GM19463 (cell line): ENCODE data around the gene RIMS3.
A peak's percentile ranks its signal among the peaks of the same experiment; 100 is the strongest.
"Not testable (repeated sequence)": the region's sequence is repeated elsewhere in the genome, so short reads cannot be mapped to it uniquely, and the experiment has no call there.

Experiments
- ATAC-seq: cut with Tn5 transposase; IDR thresholded peaks from one replicate; pipeline ENCODE4 v1.9.1; 2021; ENCODE audit warnings: mild to moderate bottlenecking, moderate library complexity; ENCODE audit not compliant: unreplicated experiment

Gene RIMS3

DNA sequence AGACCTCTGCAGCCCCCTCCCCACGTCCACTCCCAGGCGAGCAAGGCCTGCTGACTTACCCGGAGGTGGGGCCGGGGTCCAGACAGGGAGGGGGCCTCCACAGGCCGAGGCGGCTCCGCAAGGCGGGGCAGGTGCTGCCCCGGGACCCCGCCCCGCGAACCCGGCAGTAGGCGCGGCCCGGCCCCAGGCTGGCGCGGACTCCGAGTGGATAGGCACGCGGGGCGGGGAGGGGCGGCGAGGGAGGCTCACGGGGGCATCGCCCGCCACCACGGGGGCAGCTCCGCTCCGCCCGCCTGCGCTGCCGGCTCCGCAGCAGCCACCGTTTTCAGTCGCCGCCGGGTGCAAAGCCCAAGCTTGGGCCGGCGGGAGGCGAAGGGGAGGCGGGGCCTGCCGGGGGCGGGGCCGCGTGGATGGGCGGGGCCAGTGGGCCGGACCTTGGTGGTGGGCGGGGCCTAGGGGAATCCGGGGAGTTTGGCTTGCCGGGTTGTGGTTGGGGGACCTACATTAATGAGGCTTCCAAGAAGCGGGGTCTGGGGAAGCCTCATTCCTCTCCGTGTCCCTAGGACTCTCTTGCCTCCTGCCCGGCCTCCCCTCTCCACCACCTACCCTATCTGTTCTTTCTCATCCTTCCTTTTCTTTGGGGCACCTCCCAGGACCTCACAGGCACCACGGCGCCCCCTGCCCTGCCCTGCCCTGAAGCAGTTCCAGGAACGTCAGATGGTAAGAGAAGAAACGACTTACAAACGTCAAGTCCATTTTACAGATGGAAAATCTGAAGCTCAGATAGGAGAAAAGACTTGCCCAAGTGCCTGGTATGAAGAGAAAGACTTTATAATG is at the start of gene RIMS3:
Gene RIMS3, minus strand, starts transcription at position 348 of the 837 bp plus-strand sequence. CDS start 23,757 bp downstream, outside the sequence.
- peak; percentile 80 for ATAC-seq

DNA sequence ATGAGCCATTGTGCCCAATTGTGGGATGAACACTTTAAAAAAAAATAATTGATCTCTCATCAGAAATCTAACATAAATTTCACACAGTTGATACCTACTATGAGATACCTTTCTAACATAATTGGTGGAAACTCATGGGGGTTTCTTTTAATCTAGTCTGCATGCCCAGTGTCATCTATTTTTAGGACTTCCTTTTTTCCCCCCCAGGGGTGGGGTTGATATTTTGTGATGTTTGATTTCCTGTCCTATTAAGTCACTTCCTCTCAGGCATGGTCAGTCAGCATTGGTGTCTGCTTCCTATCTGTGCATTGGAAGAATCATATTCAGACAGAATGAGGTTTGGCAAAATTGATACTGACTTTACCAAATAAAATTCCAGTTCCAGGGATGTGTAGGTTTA is 47.5 kb upstream of the RIMS3 start:
- no peak for ATAC-seq

DNA sequence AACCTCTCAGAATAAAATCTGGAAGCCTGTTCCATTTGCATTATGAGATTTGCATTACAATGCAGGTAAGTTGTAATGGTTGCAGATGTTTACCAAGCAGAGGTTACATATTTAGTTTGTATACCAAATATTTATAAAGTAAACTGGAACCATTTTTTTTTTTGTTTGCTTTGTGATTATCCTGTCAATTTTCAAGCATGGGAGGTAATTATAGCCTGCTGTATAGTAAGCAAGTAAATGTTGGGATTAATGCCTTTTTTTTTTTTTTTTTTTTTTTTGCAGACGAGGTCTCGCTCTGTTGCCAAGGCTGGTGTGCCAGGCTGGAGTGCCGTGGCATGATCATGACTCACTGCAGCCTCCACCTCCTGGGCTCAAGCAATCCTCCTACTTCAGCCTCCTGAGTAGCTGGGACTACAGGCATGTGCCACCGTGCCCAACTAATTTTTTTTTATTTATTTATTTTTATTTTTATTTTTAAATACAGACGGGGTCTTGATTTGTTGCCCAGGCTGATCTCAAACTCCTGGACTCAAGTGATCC is 47.0 kb upstream of the RIMS3 start:
- no peak for ATAC-seq

DNA sequence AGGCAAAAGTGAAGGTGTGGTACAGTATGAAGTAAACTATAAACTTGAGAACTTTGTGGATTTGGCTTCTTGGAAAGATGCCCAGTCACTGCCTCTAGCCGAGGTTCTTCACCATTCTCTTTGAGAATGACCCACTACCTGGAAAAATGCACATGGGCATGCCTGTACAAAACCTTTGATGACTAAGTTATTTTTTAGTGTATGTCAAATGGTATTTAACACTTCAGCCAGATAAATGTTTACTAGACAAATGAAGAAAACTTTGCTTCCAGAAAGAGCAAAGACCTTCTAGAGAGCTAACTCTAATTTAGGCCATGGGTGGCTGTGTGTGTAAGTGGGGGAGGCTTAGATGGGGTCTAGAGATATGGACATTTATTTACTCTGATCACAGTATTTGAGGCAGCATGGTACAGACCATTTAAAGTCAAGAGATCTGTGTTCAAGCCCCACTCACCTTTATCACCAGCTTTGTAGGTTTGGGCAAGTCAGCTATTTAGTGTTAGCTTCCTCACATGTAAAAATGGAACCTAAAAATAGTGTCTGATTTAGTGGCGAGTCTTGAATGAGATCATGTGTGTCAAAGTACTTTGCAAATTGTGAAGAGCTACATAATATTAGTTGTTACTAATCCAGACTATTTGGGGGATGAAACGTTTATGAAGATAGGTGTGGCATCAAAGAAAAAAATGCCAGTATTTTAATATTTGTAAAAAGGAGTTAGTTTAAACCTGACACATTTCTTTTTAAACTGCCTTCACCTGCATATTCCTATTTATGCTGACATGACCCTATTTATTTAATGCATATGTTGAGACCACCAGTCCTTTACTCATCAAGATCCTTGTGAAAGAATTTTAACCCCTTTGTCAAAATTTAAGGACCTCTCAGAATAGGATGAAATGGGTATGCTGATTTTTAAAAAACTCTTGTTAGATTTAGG is 46.3 kb upstream of the RIMS3 start:
- no peak for ATAC-seq

DNA sequence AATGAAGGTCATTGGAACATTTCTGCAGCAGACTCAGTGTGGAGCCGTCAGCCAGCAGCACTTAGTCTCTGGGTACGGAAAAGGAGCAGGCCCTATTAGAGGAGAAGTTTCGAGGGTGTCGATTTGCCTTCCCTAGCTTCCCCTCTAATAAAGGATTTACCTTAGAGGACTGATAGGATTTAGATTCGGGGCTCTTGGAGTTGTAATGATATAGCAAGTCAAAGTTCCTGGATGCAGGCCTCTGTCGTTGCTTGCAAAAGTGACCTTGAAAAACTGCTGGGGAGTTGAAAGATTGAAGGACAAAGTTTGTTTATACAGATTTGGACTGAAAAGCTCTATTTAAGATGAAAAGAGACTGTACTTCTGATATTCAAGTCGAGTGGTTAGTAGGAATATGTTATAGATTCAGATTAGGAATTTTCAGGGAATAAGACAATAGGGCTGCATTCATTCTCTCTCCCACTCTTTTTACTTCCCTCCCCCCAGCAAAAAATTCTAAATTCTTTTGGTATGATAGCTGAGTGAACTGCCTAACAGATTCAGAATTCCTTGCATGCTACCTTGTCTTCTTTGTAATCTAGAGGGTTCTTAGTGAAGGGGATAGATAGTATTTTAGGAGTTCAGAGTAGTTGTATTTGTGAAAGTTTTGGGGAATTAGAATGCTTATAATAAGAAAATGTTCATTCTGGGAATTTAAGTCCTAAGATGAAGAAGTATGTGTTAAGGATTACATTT is 45.3 kb upstream of the RIMS3 start:
- no peak for ATAC-seq

DNA sequence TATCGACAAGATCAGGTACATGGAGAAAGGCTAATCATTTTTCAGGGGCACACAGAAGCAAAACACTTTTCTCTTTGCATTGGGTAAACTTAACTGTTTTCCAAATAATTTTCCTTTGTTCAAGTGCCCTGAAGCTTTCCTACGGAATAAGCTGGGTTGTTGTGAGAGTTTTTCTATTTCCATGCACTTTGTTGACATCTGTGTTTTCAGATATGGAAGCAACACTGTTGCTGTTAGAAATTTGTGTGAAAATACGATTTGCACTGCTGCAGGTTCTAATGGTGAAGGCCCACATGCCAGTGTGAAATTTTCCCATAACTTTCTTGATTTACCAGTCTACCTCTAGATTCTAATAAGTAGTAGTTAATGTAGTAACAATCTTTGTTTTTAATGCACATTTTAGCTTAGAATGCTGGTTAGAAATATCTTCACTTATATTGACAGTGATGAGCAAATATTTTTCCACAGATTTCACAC is 44.4 kb upstream of the RIMS3 start:
- ATAC-seq, result no peak

DNA sequence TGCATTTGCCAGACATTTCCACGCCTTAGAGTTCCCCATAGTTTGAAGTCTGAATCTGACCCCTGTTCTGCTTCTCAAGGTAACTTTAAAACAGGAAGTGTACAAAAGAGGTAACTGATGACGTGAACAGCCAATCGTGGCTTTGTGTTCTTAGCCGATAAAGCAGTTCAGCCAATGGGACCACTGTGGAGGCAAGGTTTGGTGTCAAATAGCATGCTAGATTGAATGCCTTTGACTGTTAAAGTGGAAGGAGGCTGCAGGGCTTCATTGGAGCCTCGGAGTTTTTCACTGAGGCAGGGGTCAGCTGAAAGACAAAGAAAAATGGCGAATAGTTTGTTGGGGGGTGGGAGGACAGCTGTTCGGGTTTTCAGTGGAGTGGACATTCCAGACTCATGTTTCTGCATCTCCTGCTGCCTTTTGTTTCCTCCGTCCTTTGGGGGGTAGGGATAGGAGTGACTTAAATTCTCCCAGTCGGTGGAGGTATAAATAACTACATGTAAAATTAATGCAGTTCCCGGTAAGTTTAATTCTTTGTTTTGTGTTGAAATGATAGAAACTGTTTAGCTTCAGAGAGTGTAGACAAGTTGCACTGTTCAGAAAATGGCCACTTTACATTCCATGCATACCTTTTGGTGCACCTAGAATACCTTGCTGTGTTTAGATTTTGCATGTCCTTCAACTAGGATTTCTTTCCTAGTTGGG is 43.8 kb upstream of the RIMS3 start:
- ATAC-seq, result peak; percentile 94

DNA sequence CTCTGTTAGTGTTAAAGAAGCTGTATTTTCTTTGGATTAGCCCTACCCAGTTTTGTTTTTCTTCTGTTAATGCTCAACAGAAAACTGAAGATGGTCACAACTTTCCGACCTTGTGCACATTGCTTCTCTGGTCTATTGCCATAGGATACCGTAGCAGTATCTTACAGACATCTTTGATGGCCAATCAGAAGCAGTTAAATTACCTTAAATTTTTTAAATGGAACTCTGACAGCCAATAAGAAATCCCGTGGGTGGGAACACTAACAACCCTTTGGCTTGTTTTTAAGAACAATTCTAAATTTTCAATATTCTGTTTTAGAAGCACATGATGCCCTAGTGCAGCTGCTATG is 43.2 kb upstream of the RIMS3 start:
- peak; percentile 57 for ATAC-seq

DNA sequence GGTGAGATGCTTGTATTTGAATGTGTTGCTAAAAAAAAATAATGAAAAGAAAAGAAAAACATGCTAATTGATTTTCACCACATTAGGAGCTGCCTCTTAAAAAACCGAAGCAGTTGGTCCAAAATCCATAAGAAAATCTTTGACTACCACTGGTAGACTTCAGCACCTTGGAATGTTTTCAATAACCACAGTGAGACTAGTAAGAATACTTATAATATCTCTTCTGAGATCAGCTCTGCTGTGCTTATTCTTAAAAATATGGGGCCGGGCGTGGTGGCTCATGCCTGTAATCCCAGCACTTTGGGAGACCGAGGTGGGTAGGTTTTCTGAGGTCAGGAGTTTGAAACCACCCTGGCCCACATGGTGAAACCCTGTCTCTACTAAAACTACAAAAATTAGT is 41.1 kb upstream of the RIMS3 start:
- ATAC-seq, result no peak

DNA sequence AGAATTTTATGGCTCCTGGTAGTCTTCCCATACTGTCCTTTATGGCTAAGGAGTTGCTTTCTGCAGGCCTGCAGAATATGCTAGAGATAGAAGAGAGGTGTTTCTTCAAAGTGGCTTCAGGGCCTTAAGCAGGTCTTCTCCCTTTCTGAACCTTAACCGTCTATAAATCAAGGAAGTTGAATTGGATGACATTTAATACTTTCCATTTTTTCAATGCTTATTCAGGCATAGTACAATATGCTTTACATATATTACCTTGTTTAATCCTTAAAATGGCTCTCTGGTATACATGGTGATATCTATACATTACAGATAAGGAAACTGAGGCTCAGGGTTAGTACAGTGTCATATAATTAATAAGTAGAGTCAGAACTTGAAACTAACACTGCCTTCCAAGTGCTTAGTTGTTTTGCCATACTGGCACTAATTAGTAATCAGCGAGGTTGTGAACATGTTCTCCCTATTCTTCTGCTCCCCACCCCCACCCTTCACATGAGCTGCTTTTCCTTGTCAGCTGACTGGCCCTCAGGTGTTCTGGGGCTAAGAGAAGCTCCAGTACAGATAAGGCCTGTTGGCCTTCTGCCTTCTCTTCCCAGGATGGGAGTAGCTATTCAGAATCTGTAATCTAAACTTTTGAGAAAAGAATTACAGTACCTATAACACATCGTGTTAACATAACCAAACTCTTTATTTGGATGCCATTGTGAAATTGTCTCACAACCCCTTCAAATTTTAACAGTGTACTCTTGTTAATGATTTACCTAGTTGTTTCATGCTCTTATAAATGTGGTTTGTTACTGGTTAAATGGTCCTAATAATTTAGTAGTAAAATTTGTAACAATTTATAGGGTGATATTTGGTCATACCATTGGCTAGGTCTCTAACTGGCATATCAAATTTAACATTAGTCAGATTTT is 39.6 kb upstream of the RIMS3 start:
- ATAC-seq, result no peak

DNA sequence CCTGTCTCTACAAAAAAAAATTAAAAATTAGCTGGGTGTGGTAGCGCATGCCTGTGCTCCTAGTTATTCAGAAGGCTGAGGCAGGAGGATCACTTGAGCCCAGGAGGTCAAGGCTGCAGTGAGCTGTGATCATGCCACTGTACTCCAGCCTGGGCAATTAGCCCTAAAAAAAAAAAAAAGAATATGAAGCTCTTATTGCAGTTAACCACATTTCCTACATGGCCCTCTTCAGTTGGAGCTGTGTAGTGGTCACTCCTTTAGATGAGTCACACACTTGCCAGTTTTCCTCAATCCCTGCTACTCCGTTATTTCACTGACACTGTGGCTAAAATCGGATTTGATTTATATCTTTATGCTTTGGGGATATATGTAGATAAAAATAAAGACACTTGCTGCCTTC is 37.8 kb upstream of the RIMS3 start:
- ATAC-seq, result no peak

DNA sequence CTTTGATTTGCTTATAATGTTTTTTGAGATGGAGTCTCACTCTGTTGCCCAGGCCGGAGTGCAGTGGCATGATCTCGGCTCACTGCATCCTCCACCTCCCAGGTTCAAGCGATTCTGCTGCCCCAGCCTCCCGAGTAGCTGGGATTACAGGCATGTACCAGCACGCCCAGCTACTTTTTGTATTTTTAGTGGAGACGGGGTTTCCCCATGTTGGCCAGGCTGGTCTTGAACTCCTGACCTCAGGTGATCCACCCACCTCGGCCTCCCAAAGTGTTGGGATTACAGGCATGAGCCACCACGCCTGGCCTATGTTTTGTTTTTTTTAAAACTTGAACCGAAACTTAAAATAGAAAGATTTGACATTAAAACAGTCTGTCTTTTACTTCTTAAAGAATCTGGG is 37.3 kb upstream of the RIMS3 start:
- not testable (repeated sequence) for ATAC-seq

DNA sequence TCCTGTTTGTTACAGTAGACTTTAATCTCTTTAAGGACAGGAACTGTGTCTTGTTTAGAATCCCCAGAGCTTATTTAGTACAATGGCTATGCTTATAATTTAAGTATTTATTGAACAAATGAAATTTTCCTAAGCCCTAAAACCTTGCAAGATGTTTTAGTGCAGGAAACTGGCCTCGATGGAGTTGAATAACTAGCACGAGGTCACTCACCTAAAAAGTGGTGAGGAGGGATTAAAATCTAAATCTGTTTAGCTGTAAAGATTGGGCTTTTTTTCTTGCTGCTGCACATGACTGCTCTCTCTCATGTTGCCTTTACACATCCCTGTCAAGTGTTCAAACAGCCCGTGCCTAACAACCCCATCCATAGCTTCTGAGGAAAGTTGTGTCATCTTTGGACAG is 36.2 kb upstream of the RIMS3 start:
- no peak for ATAC-seq

DNA sequence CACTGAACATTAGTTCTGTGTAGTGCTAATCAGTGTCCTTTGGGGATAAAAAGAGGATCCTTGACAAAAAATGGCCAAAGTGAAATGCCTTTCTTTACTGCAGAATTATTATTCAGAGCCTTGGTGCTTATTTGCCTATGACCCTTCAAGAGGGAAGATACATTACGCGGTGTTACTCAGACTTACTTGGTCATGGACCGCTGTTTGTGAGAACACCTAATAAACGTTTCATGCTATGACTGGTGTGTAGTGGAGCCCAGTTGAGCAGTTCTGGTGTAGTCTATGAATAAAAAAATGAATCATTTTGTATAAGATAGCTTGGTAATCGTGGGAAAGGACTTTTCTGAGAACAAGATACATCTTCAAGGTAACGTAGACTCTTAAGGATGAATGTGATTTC is 34.3 kb upstream of the RIMS3 start:
- peak; percentile 73 for ATAC-seq

DNA sequence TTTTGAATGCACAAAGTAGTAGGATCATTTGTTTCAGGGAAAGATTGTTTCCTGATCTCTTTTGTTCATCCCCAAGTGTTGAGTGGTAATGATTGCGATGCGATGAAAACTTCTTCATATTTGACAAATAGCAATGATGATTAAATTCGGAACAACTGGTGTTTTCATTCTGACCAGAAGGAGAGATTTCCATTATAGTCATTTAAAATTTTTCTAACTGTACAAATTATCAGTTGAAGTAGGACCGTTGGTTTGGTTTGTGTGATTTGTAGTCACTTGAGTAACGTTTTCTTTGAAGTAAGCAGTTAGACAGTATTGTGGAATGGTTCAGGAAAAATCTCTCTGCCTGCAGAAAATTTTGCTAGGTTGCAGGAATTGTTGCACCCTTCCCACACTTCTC is 32.0 kb upstream of the RIMS3 start:
- ATAC-seq, result no peak

DNA sequence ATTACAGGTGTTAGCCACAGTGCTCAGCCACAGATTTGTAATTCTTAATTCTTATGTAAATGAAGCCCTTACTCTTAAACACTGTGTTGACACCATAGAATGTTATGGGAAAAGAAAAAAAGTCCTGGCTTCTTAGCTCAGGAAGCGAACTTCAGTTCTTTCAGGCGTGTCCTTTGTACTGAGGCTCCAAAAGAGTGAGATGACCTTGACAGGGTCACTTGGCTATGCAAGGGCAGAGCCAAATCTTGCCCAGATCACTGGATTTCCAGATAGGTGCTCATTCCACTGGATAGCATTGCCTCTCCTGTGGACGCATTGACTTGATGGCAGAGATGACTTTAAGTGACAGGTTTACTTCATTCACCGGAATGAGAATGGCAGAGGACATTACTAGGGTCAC is 30.8 kb upstream of the RIMS3 start:
- no peak for ATAC-seq

DNA sequence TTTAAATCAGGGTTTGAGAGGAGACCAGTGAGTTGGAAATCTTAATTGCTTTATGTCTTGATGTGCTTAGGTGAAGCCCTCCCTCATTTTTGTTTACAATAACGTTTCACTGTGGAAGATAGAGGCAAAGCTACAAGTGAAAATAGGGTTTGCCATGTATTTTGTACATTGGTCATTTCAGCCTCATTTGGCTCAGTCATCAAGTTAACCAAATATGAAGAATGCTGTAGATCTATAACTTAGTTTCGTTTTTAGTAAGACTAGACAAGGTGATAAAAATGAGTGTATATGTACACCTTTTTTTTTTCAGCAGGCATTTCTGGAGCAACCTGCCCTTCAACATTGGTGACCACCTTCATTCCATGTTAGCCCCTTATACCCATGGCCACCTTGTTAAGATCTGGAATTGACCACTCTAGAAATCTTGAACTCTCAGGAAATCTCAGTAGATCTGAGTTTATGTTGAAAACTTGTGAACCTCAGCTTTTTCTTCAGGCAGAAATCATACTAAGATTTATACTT is 28.9 kb upstream of the RIMS3 start:
- ATAC-seq, result no peak

DNA sequence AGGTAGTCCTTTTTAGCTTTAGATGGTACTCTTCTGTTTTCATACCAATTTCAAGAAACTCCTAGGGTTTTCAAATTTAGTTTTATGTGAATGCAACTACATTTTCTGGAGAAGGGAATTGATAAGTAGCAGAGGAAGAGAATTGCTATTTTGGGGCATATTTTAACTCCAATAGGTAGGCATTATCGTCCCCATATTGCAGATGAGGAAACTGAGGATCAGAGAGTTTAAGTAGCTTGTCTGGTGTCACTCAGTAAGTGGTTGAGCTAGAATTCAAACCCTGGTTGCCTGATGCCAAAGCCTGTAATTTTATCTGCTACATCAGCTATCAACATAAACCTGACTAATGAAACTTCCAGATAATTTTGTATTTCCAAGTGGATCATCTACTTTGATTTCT is 27.9 kb upstream of the RIMS3 start:
- no peak for ATAC-seq

DNA sequence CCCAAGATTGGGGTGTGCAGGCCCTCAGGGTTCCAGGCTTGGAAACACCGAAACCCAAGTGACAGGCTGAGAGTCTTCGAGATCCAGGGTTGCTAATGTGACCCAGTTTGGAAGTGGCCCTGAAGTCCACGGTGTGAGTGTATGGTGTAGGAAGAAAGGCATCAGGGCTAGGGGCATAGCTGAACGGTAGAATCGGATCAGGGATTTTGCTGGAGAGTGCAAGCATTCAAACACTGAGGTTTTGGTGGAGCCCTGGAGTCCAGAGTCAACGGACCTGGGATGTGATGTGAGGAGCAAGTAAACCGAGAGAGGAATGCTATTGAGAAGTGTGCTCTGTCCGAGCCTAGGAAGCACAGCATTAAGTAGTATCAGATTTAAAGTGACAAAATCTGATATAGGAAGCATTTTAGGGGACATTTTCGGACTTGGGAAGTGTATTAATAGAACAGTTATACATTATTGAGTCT is 27.0 kb upstream of the RIMS3 start:
- no peak for ATAC-seq
